NAMALWA (cell line): ENCODE measurements around the gene AZGP1.
"Not testable (repeated sequence)": the region's sequence is repeated elsewhere in the genome, so short reads cannot be mapped to it uniquely, and the experiment has no call there.

Experiments used
- DNase-seq: peaks from one replicate; pipeline ENCODE4 v3.0.0-alpha.2; 2015; ENCODE audit warnings: low spot score

The AZGP1 gene

GRCh38 chr7:99950819-99951218, 25.0 kb downstream of the AZGP1 start:
- not testable (repeated sequence) for DNase-seq

- DNase-seq: peak; percentile 51
Observed at GRCh38 chr7:99949645-99950228, 26.1 kb downstream of the AZGP1 start.

GRCh38 chr7:99947608-99948007, 28.2 kb downstream of the AZGP1 start:
- no peak for DNase-seq

- no peak for DNase-seq
Observed at GRCh38 chr7:99944497-99945070, 31.2 kb downstream of the AZGP1 start.

- no peak for DNase-seq
Observed at GRCh38 chr7:99943641-99944496, 32.0 kb downstream of the AZGP1 start.

GRCh38 chr7:99938296-99938695, 37.5 kb downstream of the AZGP1 start:
- no peak for DNase-seq

- peak; percentile 50 for DNase-seq
Observed at GRCh38 chr7:99935009-99935408, 40.8 kb downstream of the AZGP1 start.

GRCh38 chr7:99930376-99930775, 45.5 kb downstream of the AZGP1 start:
- no peak for DNase-seq

- DNase-seq: no peak
Observed at GRCh38 chr7:99929730-99930053, 46.1 kb downstream of the AZGP1 start.

- DNase-seq: no peak
Observed at GRCh38 chr7:99928994-99929729, 46.7 kb downstream of the AZGP1 start, which contains the start of gene GJC3. Gene GJC3 (minus strand): TSS chr7:99929620. CDS start chr7:99929620, 0 bp downstream.

GRCh38 chr7:99928188-99928587, 47.6 kb downstream of the AZGP1 start:
- DNase-seq: no peak

GRCh38 chr7:99927536-99927935, 48.3 kb downstream of the AZGP1 start:
- no peak for DNase-seq

- no peak for DNase-seq
Observed at GRCh38 chr7:99926321-99926720, 49.5 kb downstream of the AZGP1 start.

- DNase-seq: no peak
Observed at GRCh38 chr7:99923200-99923599, 52.6 kb downstream of the AZGP1 start.

- peak; percentile 31 for DNase-seq
Observed at GRCh38 chr7:99920149-99920548, 55.7 kb downstream of the AZGP1 start.

- DNase-seq: no peak
Observed at GRCh38 chr7:99919814-99920112, 56.1 kb downstream of the AZGP1 start.

GRCh38 chr7:99918959-99919813, 56.6 kb downstream of the AZGP1 start, which contains the start of gene TRIM4:
Gene TRIM4 (minus strand): TSS chr7:99919530. CDS start chr7:99919401, 129 bp downstream.
- peak; percentile 90 for DNase-seq
